Lower lobe of right lung (tissue), 2 donors: ENCODE data around the gene GNPDA1. TPM values are rescaled to one million over a fixed set of nuclear protein-coding genes. Genes with fewer than 3 reads are reported as not detected.
A peak's percentile ranks its signal among the peaks of the same experiment; 100 is the strongest.

Experiments used
- ATAC-seq, 2 donors: fragments of 200-7000 bp; cut with Tn5 transposase; one replicate each; pipeline ENCODE4 v1.9.1; 2020 to 2022; ENCODE audit warnings: mild to moderate bottlenecking in 2 of 2, moderate library complexity in 2 of 2
- DNase-seq: peaks from one replicate; pipeline ENCODE4 v3.0.0-alpha.2; 2020
- H3K27ac ChIP-seq: fragments of 200-600 bp; one replicate; pipeline ENCODE4 v1.8.0; 2022
- H3K27me3 ChIP-seq: fragments of 200-600 bp; one replicate; pipeline ENCODE4 v1.8.0; 2022; ENCODE audit warnings: low read depth
- H3K36me3 ChIP-seq: fragments of 200-600 bp; one replicate; pipeline ENCODE4 v1.8.0; 2022; ENCODE audit warnings: mild to moderate bottlenecking
- H3K4me1 ChIP-seq: fragments of 200-600 bp; one replicate; pipeline ENCODE4 v1.8.0; 2022
- H3K4me3 ChIP-seq: fragments of 200-600 bp; one replicate; pipeline ENCODE4 v1.8.0; 2022; ENCODE audit warnings: mild to moderate bottlenecking
- H3K9me3 ChIP-seq: fragments of 200-600 bp; one replicate; pipeline ENCODE4 v1.8.0; 2022
- intact Hi-C: fragments of 100-400 bp; cut with DNase I; formaldehyde crosslinking; loops from one replicate; pipeline ENCODE4 v1.11.0; 2022
- total RNA-seq: library from RNA; stranded (reverse); fragmentation: NEBNext Ultra II Directional; extraction: Animal tissue kit (Norgen Biotek cat#: 25700); gene quantifications from one replicate; pipeline ENCODE4 v1.2.1, GENCODE V29; 2021
- TF ChIP-seq, protein P1 (sequence below): fragments of 200-600 bp; IDR thresholded peaks from one replicate; pipeline ENCODE4 v1.8.0; 2022; ENCODE audit warnings: antibody characterized with exemption, mild to moderate bottlenecking
- donor health status: DM: no; HTN: yes; CAD: no; lungs with severe emphysema.

The GNPDA1 gene
- total RNA-seq, 1 donor from 2014 or later: 38.3 TPM

DNA sequence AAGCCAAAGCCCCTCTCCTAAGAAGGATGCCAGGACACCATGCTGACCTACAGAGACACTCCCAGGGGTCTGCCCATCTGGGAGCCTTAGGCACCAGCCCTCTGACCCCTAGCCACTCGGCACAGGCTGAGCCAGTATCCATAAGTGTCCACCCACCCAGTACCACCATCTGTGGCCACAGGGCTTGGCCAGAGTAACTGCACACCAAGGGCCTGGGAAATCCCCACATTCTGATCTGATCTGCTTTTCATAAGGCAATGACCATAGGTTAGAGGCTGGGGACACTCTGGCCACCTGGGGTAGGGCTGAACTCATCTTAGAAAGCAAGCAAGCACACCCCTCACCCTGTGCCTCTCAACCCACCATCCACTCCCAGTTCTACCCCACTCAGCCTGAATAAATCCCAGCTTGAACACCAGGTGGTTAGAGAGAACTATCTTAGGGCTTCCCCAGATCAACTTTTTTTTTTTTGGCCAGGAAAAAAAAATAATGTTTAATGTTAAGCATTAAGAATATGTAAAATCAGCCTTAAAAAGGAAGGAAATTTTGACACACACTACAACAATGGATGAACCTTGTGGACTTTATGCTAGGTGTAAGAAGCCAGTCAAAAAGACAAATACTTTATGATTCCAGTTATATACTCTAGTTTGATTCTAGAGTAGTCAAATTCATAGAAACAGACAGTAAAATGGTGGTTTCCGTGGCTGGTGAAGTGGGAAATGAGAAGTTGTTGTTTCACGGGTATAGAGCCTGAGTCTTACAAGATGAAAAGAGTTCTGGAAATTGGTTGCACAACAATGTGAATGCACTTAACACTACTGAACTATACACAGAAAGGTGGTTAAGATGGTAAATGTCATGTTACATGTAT lies 6.2 kb downstream of the GNPDA1 start:
- no peak overlapping the region for H3K4me3 ChIP-seq
- H3K27ac ChIP-seq: no peak overlapping the region
- H3K36me3 ChIP-seq: peaks cover 76% of the 10 kb centered on the region
- H3K9me3 ChIP-seq: no peaks in the 10 kb centered on the region
- DNase-seq (no peak), ATAC-seq (no peak)
- H3K4me1 ChIP-seq: peaks cover 2% of the 10 kb centered on the region
- TF ChIP-seq, protein P1, sequence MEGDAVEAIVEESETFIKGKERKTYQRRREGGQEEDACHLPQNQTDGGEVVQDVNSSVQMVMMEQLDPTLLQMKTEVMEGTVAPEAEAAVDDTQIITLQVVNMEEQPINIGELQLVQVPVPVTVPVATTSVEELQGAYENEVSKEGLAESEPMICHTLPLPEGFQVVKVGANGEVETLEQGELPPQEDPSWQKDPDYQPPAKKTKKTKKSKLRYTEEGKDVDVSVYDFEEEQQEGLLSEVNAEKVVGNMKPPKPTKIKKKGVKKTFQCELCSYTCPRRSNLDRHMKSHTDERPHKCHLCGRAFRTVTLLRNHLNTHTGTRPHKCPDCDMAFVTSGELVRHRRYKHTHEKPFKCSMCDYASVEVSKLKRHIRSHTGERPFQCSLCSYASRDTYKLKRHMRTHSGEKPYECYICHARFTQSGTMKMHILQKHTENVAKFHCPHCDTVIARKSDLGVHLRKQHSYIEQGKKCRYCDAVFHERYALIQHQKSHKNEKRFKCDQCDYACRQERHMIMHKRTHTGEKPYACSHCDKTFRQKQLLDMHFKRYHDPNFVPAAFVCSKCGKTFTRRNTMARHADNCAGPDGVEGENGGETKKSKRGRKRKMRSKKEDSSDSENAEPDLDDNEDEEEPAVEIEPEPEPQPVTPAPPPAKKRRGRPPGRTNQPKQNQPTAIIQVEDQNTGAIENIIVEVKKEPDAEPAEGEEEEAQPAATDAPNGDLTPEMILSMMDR: no peak
- intact Hi-C loops: no loop called here
- no peaks in the 10 kb centered on the region for H3K27me3 ChIP-seq

DNA sequence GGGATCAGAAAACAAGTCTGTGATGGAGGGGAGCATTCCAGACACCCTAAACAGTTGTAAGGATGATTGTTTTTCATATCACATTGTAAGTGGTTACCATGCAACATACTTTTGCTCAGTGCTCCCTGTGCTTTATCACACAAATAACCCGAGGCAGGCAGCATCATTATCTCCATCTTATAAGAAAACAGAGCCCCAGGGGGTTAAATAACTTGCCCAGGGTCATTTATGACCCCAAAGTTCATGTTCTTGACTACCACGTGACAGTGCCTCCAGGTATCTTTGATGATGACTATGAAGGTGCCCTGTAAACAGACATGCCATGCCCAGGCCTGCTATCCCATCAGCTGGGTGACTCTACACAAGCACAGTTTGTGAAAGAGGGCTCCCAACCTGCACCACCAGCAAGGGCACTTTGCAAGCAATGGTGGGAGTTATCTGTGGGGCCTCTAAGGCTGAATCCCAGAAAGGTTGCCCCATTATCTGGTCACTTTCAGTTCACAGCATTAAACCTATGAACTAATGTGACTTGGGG lies 9.5 kb downstream of the GNPDA1 start:
- no peak overlapping the region for H3K27ac ChIP-seq
- no peaks in the 10 kb centered on the region for H3K27me3 ChIP-seq
- no peak for DNase-seq
- H3K4me3 ChIP-seq: no peak overlapping the region
- intact Hi-C loops: no loop called here
- no peaks in the 10 kb centered on the region for H3K9me3 ChIP-seq
- peaks cover 79% of the 10 kb centered on the region for H3K36me3 ChIP-seq
- ATAC-seq: no peak
- TF ChIP-seq, protein P1: no peak
- H3K4me1 ChIP-seq: no peaks in the 10 kb centered on the region

DNA sequence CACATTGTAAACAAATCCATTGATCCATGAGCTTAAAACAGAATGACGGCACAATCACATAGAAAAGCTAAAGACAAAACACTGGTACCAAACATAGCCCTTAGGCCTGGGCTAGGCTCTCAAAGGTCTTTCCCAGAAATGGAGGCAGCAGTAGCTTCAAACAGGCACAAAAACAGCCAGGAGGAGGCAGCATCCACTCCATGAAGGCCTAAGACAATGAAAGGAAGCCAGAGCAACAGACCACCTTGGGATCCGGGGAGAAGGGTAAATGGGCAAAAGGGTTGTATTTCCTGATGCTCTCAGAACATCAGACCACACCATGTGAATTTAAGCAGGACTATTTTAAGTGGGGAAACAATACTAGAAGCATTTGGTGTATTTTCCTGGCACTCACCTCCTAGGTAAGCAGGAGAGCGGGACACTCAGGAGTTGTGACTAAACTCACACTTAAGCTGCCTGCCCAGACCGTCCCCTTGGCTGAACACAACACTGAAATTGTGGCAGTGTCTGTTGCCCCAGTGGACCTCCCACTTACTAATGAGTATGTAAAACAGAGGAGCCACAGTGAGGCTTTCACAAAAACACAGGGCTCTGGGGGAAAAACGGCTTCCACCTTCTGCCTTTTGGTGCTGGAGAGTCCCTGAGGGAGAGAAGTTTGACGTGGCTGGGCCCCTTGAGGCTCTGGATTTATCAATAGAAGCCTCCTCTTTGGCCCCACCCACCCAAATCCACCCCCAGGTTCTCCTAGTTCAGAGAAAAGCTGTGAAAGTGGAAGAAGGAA lies 11.9 kb downstream of the GNPDA1 start:
- H3K36me3 ChIP-seq: peaks cover 70% of the 10 kb centered on the region
- no peak for DNase-seq
- TF ChIP-seq, protein P1: peak; percentile 22
- no peaks in the 10 kb centered on the region for H3K27me3 ChIP-seq
- H3K27ac ChIP-seq: no peak overlapping the region
- H3K9me3 ChIP-seq: no peaks in the 10 kb centered on the region
- ATAC-seq: no peak
- H3K4me3 ChIP-seq: no peak overlapping the region
- intact Hi-C loops: no loop called here
- H3K4me1 ChIP-seq: no peaks in the 10 kb centered on the region

DNA sequence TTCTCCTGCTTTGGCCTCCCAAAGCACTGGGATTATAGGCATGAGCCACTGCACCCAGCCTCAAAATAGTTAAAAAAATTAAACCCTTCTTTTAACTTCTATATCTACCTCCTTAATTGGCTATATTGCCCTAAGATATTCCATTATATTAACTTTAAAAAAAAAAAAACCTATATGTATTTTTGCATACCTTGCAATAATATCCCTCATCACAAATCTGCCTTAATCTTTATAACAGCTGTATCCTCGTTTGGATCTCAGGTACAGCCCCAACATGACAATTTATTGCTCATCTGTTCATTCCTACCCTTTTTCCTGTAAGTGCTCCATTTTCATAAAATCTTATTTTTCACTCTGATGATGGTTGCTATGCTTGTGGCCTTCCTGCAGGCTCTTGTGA lies 12.7 kb downstream of the GNPDA1 start:
- DNase-seq: no peak
- Histone ChIP-seq H3K9me3 (no peaks in the 10 kb centered on the region), H3K36me3 (peaks cover 64% of the 10 kb centered on the region), H3K27ac (no peak overlapping the region), H3K27me3 (no peaks in the 10 kb centered on the region), H3K4me3 (no peak overlapping the region), H3K4me1 (no peaks in the 10 kb centered on the region)
- intact Hi-C loops: no loop called here
- TF ChIP-seq, protein P1: no peak
- ATAC-seq: no peak

DNA sequence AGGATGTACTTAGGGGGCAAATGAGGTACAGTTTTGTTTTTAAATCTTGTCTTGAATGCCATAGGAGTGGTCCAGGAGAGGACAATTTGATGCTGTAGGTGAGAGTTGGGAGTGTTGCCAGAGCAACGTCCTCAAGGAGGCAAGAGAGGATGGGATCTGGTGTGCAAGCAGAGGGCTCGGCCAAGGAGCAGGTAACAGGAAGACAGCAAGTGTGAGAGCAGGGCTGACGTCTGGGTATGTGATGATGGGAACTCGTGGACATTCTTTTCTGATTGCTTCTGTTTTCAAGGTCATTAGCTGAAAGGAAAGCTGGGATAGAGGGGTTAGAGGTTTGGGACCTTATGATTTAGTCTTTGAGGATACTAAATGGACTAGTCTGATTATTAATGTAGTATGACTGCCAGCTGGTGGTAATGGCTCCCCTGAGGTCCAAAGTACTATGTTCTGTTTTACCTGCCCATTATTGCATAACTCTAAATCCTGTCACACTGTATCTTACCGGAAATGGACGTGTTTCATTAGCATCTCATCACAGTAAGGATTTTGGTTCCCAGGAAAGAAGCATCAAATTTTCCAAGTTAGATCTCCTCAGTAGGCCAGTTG lies 15.4 kb downstream of the GNPDA1 start:
- H3K27ac ChIP-seq: no peak overlapping the region
- ATAC-seq: no peak
- H3K4me1 ChIP-seq: no peaks in the 10 kb centered on the region
- no peak overlapping the region for H3K4me3 ChIP-seq
- no peaks in the 10 kb centered on the region for H3K9me3 ChIP-seq
- no peaks in the 10 kb centered on the region for H3K27me3 ChIP-seq
- no peak for DNase-seq
- TF ChIP-seq, protein P1: no peak
- intact Hi-C loops: loop anchor here (10.0 kb wide), 1 partner anchor 137 kb away; no protein-coding TSS in a partner anchor
- peaks cover 61% of the 10 kb centered on the region for H3K36me3 ChIP-seq
